ENCODE results near the gene NTM.

DNA sequence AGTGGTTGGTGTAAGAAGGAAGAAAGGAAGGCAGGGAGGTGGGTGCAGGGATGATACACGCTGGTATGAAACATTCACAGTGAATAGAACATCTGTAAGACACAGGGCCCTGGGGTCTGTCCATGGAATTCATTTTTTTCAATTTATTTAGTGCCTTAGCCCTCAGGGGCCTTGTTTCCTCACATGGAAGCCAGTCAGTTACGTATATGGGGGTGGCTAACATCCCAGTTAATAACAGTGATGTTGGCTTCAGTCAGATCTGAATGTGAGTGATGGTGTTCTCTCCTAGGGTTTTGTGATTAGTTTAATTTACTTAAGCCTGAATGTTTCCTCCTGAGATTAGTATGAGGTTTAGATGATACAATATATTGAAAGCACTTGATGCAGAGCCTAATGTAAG lies 577.1 kb downstream of the NTM start:
- TF ChIP-seq EZH2phosphoT487 (IDR thresholded peaks at IDR 0.05; ENCODE audit: insufficient read depth, low read depth), result no peak
- no peak for TF ChIP-seq EZH2 (IDR thresholded peaks at IDR 0.05; ENCODE audit: insufficient read depth, poor library complexity, severe bottlenecking)

Measured in GM23248 (cell line).